HG03520 (cell line): ENCODE measurements around the gene LINGO3.

Source experiments
- ATAC-seq: cut with Tn5 transposase; IDR thresholded peaks from one replicate; pipeline ENCODE4 v1.9.1; 2021; ENCODE audit warnings: mild to moderate bottlenecking, moderate library complexity; ENCODE audit not compliant: unreplicated experiment

Gene LINGO3

GRCh38 chr19:2339644-2340310 is 31.8 kb upstream of the LINGO3 start:
- ATAC-seq, result no peak

GRCh38 chr19:2338751-2339643 is 31.0 kb upstream of the LINGO3 start:
- no peak for ATAC-seq

- no peak for ATAC-seq
Observed at GRCh38 chr19:2338055-2338615, 30.2 kb upstream of the LINGO3 start.

GRCh38 chr19:2337329-2337707 is 29.4 kb upstream of the LINGO3 start:
- no peak for ATAC-seq

- ATAC-seq, result no peak
Observed at GRCh38 chr19:2336528-2337328, 28.8 kb upstream of the LINGO3 start.

- ATAC-seq, result no peak
Observed at GRCh38 chr19:2335848-2336247, 27.9 kb upstream of the LINGO3 start.

- no peak for ATAC-seq
Observed at GRCh38 chr19:2334986-2335846, 27.3 kb upstream of the LINGO3 start.

GRCh38 chr19:2334426-2334825 is 26.5 kb upstream of the LINGO3 start:
- ATAC-seq, result no peak

- no peak for ATAC-seq
Observed at GRCh38 chr19:2333807-2334211, 25.9 kb upstream of the LINGO3 start.

GRCh38 chr19:2333027-2333806 is 25.3 kb upstream of the LINGO3 start:
- ATAC-seq, result no peak

GRCh38 chr19:2332341-2333026 is 24.5 kb upstream of the LINGO3 start:
- ATAC-seq, result no peak

- no peak for ATAC-seq
Observed at GRCh38 chr19:2331601-2332246, 23.8 kb upstream of the LINGO3 start.

- no peak for ATAC-seq
Observed at GRCh38 chr19:2330632-2331284, 22.8 kb upstream of the LINGO3 start.

GRCh38 chr19:2330255-2330631 is 22.3 kb upstream of the LINGO3 start:
- ATAC-seq, result no peak

- ATAC-seq, result no peak
Observed at GRCh38 chr19:2329501-2329916, 21.6 kb upstream of the LINGO3 start.

GRCh38 chr19:2329149-2329478 is 21.2 kb upstream of the LINGO3 start:
- no peak for ATAC-seq

- peak; percentile 59 for ATAC-seq
Observed at GRCh38 chr19:2328401-2329148, 20.6 kb upstream of the LINGO3 start, which contains the start of the genes LSM7 and SPPL2B. LSM7 (minus strand) TSS chr19:2328586; CDS start chr19:2328566, 20 bp downstream. SPPL2B (plus strand) TSS chr19:2328684; CDS start chr19:2328710, 26 bp downstream.
